SK-N-SH treated with all-trans-retinoic acid at 6 μM for 48 hours (cell line): ENCODE data around the gene DNM2.

ENCODE experiments used
- PATZ1 ChIP-seq: fragments of 250-450 bp; sonication (Bioruptor Pico); IDR thresholded peaks from 2 replicates; pipeline ENCODE4 v1.8.0; 2020; ENCODE audit warnings: mild to moderate bottlenecking, moderate library complexity, borderline replicate concordance
- ZFP3 ChIP-seq: fragments of 250-450 bp; sonication (Bioruptor Pico); IDR thresholded peaks from 2 replicates; pipeline ENCODE4 v1.5.0; 2020; ENCODE audit warnings: mild to moderate bottlenecking, moderate library complexity
- TF ChIP-seq, protein P1 (sequence below): fragments of 250-450 bp; sonication (Bioruptor Pico); IDR thresholded peaks from 2 replicates; pipeline ENCODE4 v1.8.0; 2021; ENCODE audit warnings: low read depth, mild to moderate bottlenecking, moderate library complexity, borderline replicate concordance

DNA sequence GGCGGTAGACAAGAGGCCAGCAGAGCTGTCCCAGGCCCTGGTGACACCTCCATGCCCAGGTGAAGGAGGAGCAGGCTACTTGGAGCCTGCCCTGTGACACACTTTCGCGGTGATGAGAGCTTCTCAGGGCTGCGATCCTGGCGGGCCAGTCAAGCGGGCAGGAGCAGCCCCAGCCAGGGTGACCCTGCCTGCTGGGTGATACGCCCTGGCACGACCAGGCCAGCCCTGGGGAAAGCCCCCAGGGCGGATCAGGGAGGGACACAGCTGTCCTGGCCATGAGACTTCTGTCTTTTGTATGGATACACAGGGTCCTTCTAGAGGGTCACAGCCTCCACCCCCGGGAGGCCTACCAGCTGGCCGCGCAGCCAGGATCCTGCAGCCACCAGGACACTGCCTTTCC, 13.1 kb downstream of the DNM2 start:
- TF ChIP-seq, protein P1, sequence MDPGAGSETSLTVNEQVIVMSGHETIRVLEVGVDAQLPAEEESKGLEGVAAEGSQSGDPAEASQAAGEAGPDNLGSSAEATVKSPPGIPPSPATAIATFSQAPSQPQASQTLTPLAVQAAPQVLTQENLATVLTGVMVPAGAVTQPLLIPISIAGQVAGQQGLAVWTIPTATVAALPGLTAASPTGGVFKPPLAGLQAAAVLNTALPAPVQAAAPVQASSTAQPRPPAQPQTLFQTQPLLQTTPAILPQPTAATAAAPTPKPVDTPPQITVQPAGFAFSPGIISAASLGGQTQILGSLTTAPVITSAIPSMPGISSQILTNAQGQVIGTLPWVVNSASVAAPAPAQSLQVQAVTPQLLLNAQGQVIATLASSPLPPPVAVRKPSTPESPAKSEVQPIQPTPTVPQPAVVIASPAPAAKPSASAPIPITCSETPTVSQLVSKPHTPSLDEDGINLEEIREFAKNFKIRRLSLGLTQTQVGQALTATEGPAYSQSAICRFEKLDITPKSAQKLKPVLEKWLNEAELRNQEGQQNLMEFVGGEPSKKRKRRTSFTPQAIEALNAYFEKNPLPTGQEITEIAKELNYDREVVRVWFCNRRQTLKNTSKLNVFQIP (CRISPR knock-in tag), result no peak
- TF ChIP-seq PATZ1 (no peak), ZFP3 (CRISPR knock-in tag) (no peak)
